Right forelimb (tissue), 1 donor: ENCODE results near the gene BEND6.
A peak's percentile ranks its signal among the peaks of the same experiment; 100 is the strongest.

Source experiments
- DNase-seq: peaks from one replicate; pipeline ENCODE4 v3.0.0-alpha.2; 2018

The BEND6 gene, protein sequence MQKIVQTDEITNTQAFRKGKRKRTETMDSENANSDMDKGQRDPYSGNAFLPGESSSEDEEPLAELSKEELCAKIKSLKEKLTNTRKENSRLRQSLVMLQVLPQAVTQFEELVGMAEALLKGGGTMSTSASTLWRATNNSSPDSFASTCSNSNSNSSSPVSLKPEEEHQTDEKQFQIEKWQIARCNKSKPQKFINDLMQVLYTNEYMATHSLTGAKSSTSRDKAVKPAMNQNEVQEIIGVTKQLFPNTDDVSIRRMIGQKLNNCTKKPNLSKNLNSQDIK

GRCh38 chr6:56954403-56955170 lies at the start of gene BEND6:
BEND6 (plus strand) TSS chr6:56955107; CDS start chr6:56981811, 26,704 bp downstream.
- peak; percentile 68 for DNase-seq

DNA sequence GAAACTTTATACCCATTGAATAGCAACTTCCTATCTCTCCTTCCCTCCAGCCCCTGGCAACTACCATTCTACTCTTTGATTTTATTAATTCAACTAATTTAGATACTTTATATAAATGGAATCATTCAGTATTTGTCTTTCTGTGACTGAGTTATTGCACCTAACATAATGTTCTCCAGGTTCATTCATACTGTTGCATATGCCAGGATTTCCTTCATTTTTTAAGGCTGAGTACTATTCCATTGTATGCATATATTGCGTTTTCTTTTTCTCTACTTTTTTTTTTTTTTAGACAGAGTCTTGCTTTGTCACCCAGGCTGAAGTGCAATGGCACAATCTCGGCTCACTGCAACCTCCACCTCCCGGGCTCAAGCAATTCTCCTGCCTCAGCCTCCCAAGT lies 49.5 kb upstream of the BEND6 start:
- no peak for DNase-seq

DNA sequence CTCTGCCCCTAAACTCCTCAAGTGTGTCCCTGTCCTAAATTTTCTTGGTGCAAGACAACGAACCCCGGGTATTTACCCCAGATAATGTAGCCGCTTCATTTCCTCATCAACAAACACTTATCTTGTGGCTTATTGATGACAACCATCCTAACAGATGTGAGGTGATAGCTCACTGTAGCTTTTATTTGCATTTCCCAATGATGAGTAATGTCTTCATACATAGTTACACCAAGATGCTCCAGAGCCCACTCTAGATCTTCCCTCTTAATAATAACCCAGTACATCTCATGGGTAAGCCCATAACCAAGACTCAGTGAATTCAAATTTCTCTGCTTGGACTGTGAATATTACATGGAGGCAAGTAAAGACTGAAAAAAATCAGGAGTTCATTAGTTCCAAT lies 48.2 kb upstream of the BEND6 start:
- no peak for DNase-seq

DNA sequence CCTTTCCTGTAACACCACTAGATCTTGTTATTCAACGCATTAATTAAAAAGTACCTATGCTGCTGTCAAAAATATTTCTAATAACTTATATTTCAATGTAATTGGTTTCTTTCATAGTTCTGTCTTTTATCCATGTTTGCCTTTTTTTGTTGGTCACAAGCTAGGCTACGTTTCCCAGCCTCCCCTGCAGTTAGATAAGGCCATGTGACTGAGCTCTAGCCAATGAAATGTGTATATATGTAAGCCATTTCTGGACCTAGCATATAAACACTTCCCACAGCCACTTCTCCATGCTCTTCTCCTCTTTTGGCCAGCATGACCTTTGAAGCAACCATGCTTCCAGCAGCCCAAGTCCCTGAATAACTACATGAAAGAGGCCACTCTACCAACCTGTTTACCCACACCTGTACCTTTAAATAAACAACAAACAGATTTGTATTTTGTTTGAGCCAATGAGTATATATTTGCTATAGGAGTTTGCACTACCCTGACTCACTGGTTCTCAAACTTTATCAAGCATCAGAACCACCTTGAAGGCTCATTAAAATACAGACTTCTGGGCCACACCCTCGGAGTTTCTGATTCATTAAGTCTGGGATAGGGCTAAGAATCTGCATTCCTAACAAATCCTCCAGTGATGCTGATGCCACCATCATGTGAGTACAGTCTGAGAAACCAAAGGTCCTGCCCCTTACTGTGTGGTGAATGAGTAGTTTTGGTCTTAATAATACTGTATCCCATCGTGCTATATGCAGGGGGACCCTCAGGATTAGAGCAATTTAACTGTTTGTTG lies 45.6 kb upstream of the BEND6 start:
- DNase-seq = no peak

DNA sequence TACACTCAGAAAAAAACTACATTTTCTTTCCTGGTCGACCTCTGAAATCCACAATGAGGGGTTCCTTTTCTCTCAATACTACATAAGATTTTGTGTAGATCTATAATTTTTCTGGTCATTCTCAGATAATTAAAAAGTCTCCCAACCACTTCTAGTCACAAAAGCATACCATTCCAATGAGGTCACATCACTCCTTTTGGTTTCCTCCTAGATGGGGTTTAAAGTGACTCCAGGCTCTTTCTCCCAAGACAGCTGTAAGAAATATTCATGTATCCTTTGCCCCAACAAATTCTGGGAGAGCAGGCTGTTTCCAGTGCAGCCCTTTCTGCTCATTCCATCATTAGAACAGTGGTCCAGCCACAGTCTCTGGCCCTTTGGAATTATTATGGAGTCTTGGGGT lies 43.1 kb upstream of the BEND6 start:
- DNase-seq = no peak

- DNase-seq = no peak
These were observed 41.4 kb upstream of the BEND6 start for GRCh38 chr6:56913285-56914074.

GRCh38 chr6:56914798-56915658 lies 39.9 kb upstream of the BEND6 start:
- no peak for DNase-seq

DNA sequence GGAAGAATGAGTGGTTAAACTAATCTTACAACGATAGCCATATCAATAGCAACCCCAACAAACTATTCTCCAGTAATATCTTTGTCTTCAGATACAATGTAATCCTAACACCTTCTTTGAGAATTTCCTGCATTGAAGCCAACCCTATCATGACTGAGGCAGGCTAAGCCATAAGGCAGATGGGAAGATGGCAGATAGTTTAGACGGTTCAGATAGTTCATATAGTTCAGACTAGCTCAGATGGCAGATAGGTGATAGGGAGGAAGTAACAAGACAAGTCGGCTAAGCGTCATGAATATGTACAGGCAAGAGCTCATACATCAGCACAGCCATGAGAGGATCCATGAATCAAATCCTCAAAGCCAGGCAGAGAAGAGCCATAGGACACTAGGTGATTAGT lies 39.1 kb upstream of the BEND6 start:
- no peak for DNase-seq

GRCh38 chr6:56916849-56917551 lies 37.9 kb upstream of the BEND6 start:
- no peak for DNase-seq

DNA sequence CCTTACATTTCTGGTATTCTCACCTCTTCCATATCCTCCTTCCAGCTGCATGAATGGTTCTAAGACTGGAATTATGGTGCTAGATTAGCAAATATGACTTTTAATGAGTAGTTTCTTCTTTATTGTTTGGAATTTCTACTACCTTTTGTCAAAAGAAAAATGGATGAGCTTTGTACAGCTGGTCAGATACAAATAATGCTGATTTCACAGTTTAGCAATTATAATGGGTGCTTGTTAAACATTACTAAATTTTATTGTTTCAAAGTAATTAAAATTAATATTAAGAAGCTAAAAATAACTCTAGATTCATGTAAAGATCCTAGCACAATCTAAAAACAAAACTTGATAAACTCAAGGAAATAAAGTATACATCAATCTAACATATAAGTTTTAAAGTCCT lies 32.3 kb upstream of the BEND6 start:
- no peak for DNase-seq

DNA sequence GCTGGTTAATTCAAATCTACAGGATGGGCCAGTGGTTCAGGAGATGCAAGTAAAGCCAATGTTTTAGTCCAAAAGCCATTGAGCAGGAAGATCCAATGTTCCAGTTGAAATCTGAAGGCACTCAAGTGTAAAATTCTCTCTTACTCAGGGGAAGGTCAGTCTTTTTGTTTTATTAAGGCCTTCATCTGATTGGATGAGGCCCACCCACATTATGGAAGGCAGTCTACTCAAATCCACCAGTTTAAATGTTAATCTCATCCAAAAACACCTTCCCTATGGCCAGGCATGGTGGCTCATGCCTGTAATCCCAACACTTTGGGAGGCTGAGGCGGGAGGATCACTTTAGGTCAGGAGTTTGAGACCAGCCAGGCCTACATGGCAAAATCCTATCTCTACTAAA lies 31.3 kb upstream of the BEND6 start:
- DNase-seq = no peak

DNA sequence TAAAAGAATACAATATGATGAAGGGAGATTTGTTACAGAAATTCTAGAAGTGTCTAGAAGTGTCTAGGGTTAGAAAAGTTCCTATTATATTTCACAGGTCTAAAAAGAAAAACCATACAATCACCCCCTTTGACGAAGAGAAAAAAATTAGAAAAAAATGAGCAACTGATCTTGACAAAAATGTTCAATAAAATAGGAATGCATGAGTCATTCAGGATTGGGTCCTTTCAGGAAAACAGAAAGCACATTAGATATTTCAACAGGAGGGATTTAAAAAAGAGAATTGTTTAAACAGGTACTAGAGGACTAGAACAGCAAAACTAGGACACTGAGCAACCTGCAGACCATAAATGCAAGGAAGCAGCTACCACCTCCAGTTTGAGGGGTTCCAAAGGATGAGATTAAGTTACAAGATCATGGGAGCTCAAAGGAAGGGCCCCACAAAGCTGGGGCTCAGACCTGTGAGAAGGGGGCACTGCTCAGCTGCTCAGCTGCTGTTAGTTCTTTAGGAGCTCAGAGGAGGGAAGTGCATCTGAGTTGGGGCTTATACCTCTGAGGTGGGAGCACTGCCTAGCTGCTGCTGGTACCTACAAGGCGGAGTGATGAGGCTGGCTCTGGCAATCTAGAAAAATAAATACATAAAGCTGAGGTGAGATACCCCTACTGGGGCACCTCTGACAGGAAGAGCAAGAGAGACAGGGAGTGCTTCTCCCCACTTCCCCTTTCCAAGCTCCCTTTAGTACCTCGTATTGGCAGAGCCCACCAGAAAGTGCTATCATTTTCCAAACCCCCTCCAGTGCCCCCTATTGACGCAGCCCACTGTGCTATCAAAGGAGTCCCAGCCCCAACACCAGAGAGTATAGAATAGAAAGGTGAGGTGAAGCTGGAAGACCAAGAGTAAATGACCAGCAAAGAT lies 27.1 kb upstream of the BEND6 start:
- no peak for DNase-seq

DNA sequence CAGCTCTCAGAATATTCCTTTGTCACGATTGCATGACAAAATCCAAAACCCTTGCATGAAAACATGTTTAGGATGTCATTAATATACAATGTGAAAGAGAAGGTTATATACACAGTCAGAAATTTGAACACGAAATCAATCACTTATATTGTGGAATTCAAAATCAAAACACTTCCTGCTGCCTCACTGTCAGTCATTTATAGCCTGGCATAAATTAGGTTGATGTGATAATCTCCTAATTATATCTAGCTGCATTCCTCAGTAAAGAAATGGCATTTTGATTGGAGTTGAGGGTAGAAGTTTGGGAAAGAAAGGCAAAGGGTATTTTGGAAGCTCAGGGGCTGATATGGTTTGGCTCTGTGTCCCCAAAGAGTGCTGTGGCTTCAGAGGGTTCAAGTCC lies 24.1 kb upstream of the BEND6 start:
- DNase-seq = no peak

- no peak for DNase-seq
These were observed 21.9 kb upstream of the BEND6 start for GRCh38 chr6:56932910-56933477.

- DNase-seq = no peak
These were observed 21.3 kb upstream of the BEND6 start for GRCh38 chr6:56933650-56934049.

- no peak for DNase-seq
These were observed 20.0 kb upstream of the BEND6 start for GRCh38 chr6:56934876-56935275.

DNA sequence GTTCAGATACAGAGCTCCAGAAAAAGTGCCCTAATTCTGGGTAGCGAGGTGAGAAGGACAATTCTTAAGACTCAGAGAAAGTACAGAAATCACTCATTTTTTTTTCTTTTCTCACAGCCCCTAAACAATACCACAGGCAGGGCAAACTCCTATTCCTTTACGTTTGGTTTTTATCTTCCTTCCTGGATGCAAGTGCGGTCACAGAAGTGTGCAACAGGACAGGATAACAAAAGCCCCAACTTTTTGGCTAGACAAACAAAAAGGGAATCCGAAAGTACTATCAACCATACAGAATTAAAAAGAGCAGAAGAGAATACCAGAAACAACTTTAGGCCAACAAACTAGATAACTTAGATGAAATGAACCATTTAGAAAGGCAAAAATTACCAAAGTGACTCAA lies 18.4 kb upstream of the BEND6 start:
- no peak for DNase-seq

GRCh38 chr6:56938649-56939191 lies 16.2 kb upstream of the BEND6 start:
- no peak for DNase-seq

DNA sequence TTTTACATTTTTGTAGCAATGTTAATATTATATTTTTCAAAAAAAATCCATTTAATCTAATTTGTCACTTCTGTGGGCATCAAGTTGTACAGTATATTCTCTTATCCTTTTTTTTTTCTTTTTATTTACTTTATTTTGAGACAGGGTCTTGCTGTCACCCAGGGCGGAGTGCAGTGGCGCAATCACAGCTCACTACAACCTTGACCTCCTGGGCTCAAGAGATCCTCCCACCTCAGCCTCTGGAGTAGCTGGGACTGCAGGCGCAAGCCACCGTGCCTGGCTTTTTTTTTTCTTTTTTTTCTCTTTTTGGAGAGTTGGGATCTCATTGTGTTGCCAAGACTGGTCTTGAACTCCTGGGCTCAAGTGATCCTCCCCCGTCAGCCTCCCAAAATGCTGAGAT lies 14.4 kb upstream of the BEND6 start:
- DNase-seq = no peak
